ENCODE data around the gene RTTN.
A peak's percentile ranks its signal among the peaks of the same experiment; 100 is the strongest.

DNA sequence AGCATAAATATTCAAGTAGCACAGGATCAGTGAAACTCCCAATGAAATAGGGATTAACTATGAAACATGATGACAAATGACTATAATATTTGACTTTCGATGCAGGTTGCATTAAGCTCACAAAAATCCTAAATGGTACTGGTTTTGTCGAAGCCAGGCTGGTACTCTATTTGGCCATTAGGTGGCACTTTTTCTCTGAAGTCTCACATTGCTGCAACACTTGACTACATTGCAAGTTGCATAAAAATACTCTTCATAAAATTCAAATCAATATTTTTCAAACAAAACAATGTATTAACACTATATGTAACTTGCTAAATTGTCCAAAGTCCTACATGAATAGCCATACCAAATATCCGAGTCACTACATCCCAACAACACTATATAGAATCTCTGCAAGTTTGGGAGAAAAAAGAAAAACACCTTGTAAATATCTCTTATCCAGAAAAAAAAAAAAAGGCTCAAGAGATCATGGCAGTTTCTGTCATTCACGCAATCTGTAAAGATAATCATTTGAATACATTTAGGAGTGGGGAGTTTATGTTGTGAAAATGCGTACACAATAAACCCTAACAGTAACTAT is 9.5 kb downstream of the RTTN start:
- TF ChIP-seq CTCF (conservative IDR thresholded peaks at IDR 0.05; ENCODE audit: low read depth, low read length) (peak; percentile 82), POLR2A (IDR thresholded peaks at IDR 0.05; ENCODE audit: low read depth, low read length) (no peak), CEBPB (IDR thresholded peaks at IDR 0.05; ENCODE audit: low read depth, low read length) (peak; percentile 69), MXI1 (IDR thresholded peaks at IDR 0.05; ENCODE audit: borderline replicate concordance, low read depth, low read length) (no peak), RAD21 (IDR thresholded peaks at IDR 0.05; ENCODE audit: low read length) (peak; percentile 87), RCOR1 (IDR thresholded peaks at IDR 0.05; ENCODE audit: insufficient replicate concordance, low read length) (no peak), SMC3 (IDR thresholded peaks at IDR 0.05; ENCODE audit: low read depth, low read length) (peak; percentile 95), USF2 (IDR thresholded peaks at IDR 0.05; ENCODE audit: low read depth, low read length) (no peak)
